Smooth muscle cell (in vitro differentiated cells): ENCODE data around the gene SNRNP70. TPM values are rescaled to one million over a fixed set of nuclear protein-coding genes. Genes with fewer than 3 reads are reported as not detected.

Source experiments
- DNase-seq: peaks from one replicate; lab custom pipeline; 2025; ENCODE audit not compliant: unreplicated experiment; lab: John Stamatoyannopoulos, UW
- H2AFZ ChIP-seq: fragments of 200-600 bp; sonication (generic); 2 replicates; pipeline ENCODE4 v1.6.0; 2016; ENCODE audit warnings: antibody characterized with exemption, low read depth, mild to moderate bottlenecking
- H3F3A ChIP-seq: fragments of 200-600 bp; sonication (generic); 2 replicates; pipeline ENCODE4 v1.6.0; 2017; ENCODE audit warnings: antibody characterized with exemption, low read depth
- H3K27ac ChIP-seq: fragments of 200-600 bp; sonication (generic); 2 replicates; pipeline ENCODE4 v1.5.1; 2016; ENCODE audit warnings: low read depth, mild to moderate bottlenecking
- H3K27me3 ChIP-seq: fragments of 200-600 bp; sonication (generic); 2 replicates; pipeline ENCODE4 v1.6.1; 2016; ENCODE audit warnings: low read depth, mild to moderate bottlenecking
- H3K36me3 ChIP-seq: fragments of 200-600 bp; sonication (generic); 2 replicates; pipeline ENCODE4 v1.5.1; 2016; ENCODE audit warnings: low read depth
- H3K4me1 ChIP-seq: fragments of 200-600 bp; sonication (generic); 2 replicates; pipeline ENCODE4 v1.5.1; 2016; ENCODE audit warnings: low read depth
- H3K4me2 ChIP-seq: fragments of 200-600 bp; sonication (generic); 2 replicates; pipeline ENCODE4 v1.6.0; 2016; ENCODE audit warnings: mild to moderate bottlenecking
- H3K4me3 ChIP-seq: fragments of 200-600 bp; sonication (generic); 2 replicates; pipeline ENCODE4 v1.5.1; 2016; ENCODE audit warnings: mild to moderate bottlenecking
- H3K79me2 ChIP-seq: fragments of 200-600 bp; sonication (generic); 2 replicates; pipeline ENCODE4 v1.6.0; 2016; ENCODE audit warnings: low read depth, mild to moderate bottlenecking
- H3K9ac ChIP-seq: fragments of 200-600 bp; sonication (generic); 2 replicates; pipeline ENCODE4 v1.6.0; 2016; ENCODE audit warnings: low read depth
- H3K9me3 ChIP-seq: fragments of 200-600 bp; sonication (generic); replicated peaks from 2 replicates; pipeline ENCODE4 v1.5.1; 2016; ENCODE audit warnings: low read depth
- H4K20me1 ChIP-seq: fragments of 200-600 bp; sonication (generic); 2 replicates; pipeline ENCODE4 v1.6.0; 2016; ENCODE audit warnings: low read depth
- WGBS: methylation state at CpG from one replicate; pipeline ENCODE4 v1.1.7; 2016; ENCODE audit warnings: low lambda C conversion rate; 5-methylcytosine and 5-hydroxymethylcytosine counted together
- polyA plus RNA-seq: library from polyadenylated mRNA; unstranded; fragments of >200 nt; fragmentation: Nextera tagmentation; extraction: Ambion mirVana; gene quantifications from 2 replicates; pipeline ENCODE4 v1.2.1, GENCODE V29; 2016
- total RNA-seq: library from RNA; depleted of rRNA; stranded (reverse); fragments of >200 nt; gene quantifications from 2 replicates; pipeline ENCODE4 v1.2.3, GENCODE V29; 2014
- TF ChIP-seq, protein P1 (sequence below): fragments of 200-600 bp; sonication (generic); IDR thresholded peaks from 2 replicates; pipeline ENCODE4 v1.5.1; 2017; ENCODE audit warnings: borderline replicate concordance, mild to moderate bottlenecking, antibody characterized with exemption; ENCODE audit not compliant: insufficient read depth, poor library complexity, severe bottlenecking

Gene SNRNP70
- total and polyA plus RNA-seq, 2 experiments from 2014 or later, result 200 to 206 TPM

DNA sequence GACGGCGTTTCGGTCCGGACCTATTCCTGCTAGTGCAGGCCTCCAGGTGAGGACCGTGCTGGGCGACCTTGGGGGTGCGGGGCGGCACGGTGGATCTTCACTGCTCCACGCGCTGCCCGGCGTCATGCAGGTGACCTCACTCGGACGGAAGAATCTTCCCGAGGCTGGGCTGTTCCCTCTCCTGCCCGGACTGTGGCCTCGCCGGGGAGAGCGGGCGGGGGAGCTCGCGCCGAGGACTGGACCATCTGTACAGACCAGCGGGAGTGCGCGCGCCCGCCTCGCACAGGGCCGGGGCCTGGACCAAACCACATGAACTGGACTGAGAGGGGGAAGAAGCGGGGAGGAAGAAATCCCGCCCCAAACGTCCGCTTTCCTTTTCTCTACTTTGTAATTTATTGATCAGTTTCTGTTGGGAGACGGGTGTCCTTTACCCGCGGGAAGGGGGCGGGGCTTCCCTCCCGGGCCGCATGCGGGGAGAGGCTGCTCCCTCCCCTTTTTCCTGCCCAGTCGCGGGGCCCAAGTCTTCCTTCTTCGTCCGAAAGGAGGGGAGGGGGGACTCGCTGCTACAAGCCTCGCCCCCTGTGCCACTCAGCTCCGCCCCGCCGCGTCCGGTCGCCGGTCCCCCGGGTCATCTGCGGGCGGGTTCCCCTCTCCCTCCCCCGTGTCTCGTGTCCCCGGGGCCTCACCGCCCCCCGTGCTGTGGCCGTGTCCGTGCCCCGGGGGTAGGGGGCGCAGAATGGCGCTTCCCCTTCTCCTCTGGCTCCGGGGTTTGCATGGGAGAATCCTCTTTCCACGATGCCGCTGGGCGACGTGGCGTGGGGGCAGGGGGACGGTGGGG lies 65.1 kb downstream of the SNRNP70 start:
- Histone ChIP-seq H3K36me3 (no peaks in the 10 kb centered on the region), H2AFZ (peak overlapping the region; percentile 79), H4K20me1 (no peaks in the 10 kb centered on the region), H3K4me3 (peak overlapping the region; percentile 64), H3K27ac (peak overlapping the region; percentile 21), H3K4me2 (peak overlapping the region; percentile 93), H3K4me1 (peaks cover 14% of the 10 kb centered on the region), H3K9me3 (no peaks in the 10 kb centered on the region), H3K79me2 (no peaks in the 10 kb centered on the region), H3K9ac (peak overlapping the region; percentile 64), H3F3A (peaks cover 12% of the 10 kb centered on the region), H3K27me3 (no peaks in the 10 kb centered on the region)
- WGBS, result under 1% methylated on average over 47 of the region's 75 CpGs
- TF ChIP-seq, protein P1, sequence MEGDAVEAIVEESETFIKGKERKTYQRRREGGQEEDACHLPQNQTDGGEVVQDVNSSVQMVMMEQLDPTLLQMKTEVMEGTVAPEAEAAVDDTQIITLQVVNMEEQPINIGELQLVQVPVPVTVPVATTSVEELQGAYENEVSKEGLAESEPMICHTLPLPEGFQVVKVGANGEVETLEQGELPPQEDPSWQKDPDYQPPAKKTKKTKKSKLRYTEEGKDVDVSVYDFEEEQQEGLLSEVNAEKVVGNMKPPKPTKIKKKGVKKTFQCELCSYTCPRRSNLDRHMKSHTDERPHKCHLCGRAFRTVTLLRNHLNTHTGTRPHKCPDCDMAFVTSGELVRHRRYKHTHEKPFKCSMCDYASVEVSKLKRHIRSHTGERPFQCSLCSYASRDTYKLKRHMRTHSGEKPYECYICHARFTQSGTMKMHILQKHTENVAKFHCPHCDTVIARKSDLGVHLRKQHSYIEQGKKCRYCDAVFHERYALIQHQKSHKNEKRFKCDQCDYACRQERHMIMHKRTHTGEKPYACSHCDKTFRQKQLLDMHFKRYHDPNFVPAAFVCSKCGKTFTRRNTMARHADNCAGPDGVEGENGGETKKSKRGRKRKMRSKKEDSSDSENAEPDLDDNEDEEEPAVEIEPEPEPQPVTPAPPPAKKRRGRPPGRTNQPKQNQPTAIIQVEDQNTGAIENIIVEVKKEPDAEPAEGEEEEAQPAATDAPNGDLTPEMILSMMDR, result no peak
- DNase-seq, result peak; percentile 93

DNA sequence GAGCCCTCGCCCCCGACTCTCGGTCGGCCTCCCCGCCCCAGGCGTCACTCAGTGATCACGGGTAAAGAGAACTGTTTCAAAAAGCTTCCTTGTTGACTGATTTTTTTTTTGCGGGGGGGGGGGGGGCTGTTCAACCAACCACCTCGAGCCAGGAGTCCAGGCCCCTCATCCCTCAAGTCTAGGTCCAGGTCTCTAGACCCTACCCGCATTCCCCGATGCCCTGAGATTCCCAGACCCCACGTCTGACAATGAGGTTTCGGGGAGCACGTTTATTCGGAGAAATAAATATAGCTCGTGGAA lies 65.6 kb downstream of the SNRNP70 start:
- no peaks in the 10 kb centered on the region for H3K79me2 ChIP-seq
- DNase-seq, result no peak
- H3K27ac ChIP-seq, result peak overlapping the region; percentile 21
- peaks cover 11% of the 10 kb centered on the region for H3K4me1 ChIP-seq
- H3K4me2 ChIP-seq, result peak overlapping the region; percentile 93
- peak overlapping the region; percentile 64 for H3K4me3 ChIP-seq
- TF ChIP-seq, protein P1, result no peak
- H2AFZ ChIP-seq, result peak overlapping the region; percentile 79
- WGBS, result 21% methylated on average over 11 of the region's 16 CpGs
- H4K20me1 ChIP-seq, result no peaks in the 10 kb centered on the region
- H3K36me3 ChIP-seq, result no peaks in the 10 kb centered on the region
- H3K9ac ChIP-seq, result peak overlapping the region; percentile 64
- no peaks in the 10 kb centered on the region for H3K9me3 ChIP-seq
- no peaks in the 10 kb centered on the region for H3K27me3 ChIP-seq
- H3F3A ChIP-seq, result peaks cover 12% of the 10 kb centered on the region

DNA sequence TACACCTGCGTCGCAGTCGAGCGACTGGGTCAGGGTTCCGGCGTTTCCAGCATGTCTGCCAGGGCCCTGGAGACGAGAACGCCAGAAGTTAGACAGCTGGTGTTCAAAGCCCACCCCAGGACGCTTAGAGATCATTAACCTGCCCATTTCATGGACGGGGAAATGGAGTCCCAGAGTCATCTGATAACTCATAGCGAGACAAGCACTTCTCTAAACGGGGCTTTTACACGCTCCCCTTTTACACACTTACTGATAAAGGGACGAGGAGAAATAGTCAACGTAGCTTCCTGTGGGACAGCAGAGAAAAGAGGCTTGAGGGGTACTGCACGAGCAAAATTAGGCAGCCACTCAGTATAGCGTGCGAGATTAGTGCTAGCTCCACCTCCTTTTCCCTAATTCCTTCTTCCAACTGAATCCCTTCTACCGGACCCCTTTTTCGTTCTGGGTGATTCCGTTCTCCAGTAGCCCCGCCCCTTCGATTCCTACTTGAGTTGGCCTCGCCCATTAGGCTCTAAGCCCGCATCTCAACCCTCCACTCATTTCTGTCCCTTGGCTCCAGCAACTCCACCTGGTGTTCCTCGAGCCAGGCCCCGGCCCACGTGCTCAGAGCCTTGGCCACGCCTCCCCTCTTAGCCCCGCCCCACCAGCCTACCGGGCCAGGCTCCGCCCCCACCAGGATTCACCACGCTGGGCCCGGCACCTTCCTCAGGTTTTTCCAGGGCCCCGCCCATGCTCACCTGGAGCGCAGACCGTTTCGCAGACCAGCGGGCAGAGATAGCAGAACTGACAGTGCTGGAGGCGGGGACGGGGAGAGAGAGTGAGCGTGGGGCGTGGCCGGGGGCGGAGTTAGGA lies 66.2 kb downstream of the SNRNP70 start:
- Histone ChIP-seq H3K9ac (no peak overlapping the region), H3K4me3 (peak overlapping the region; percentile 64), H3K27me3 (no peaks in the 10 kb centered on the region), H3K4me2 (peak overlapping the region; percentile 93), H3K4me1 (peaks cover 11% of the 10 kb centered on the region), H2AFZ (no peak overlapping the region), H3K79me2 (no peaks in the 10 kb centered on the region), H3K9me3 (no peaks in the 10 kb centered on the region), H3K36me3 (no peaks in the 10 kb centered on the region), H3K27ac (no peak overlapping the region), H3F3A (peaks cover 11% of the 10 kb centered on the region), H4K20me1 (no peaks in the 10 kb centered on the region)
- 7% methylated on average over 43 of the region's 45 CpGs for WGBS
- TF ChIP-seq, protein P1, result no peak
- DNase-seq, result peak; percentile 28
